Upper lobe of left lung (tissue), 6 donors: Measurements from ENCODE around the gene ECHDC1. TPM values are rescaled to one million over a fixed set of nuclear protein-coding genes. Genes with fewer than 3 reads are reported as not detected.

ENCODE experiments used
- ATAC-seq, 2 donors: fragments of 200-7000 bp; cut with Tn5 transposase; one replicate each; pipeline ENCODE4 v1.9.1; 2022; ENCODE audit warnings: mild to moderate bottlenecking in 2 of 2, moderate library complexity in 2 of 2; ENCODE audit not compliant: low FRiP score in 2 of 2
- DNase-seq, 2 donors: peaks; one replicate each; pipeline ENCODE4 v3.0.0-alpha.2; 2019 to 2020
- H3K27ac ChIP-seq, 4 donors: fragments of 200-600 bp; sonication (generic); one replicate each; pipeline ENCODE4 v1.5.1; 2016 to 2019
- H3K27me3 ChIP-seq, 4 donors: fragments of 200-600 bp; sonication (generic); one replicate each; pipeline ENCODE4 v1.5.1; 2017 to 2019
- H3K36me3 ChIP-seq, 4 donors: fragments of 200-600 bp; sonication (generic); one replicate each; pipeline ENCODE4 v1.5.1; 2016 to 2019
- H3K4me1 ChIP-seq, 4 donors: fragments of 200-600 bp; sonication (generic); one replicate each; pipeline ENCODE4 v1.5.1; 2018 to 2019
- H3K4me3 ChIP-seq, 4 donors: fragments of 200-600 bp; sonication (generic); one replicate each; pipeline ENCODE4 v1.5.1; 2017 to 2019; ENCODE audit warnings: mild to moderate bottlenecking in 2 of 4, moderate library complexity in 1 of 4
- H3K9me3 ChIP-seq, 4 donors: fragments of 200-600 bp; sonication (generic); one replicate each; pipeline ENCODE4 v1.5.1; 2018 to 2019
- CTCF ChIP-seq, 6 experiments: fragments of 450-650 bp in 4 of 6; fragments of 200-600 bp in 2 of 6; sonication (generic) in 2 of 6; IDR thresholded peaks; one replicate each; pipeline ENCODE4 v1.5.1; 2016 to 2019; ENCODE audit warnings: antibody characterized with exemption in 6 of 6
- EP300 ChIP-seq, 4 donors: sonication (generic); formaldehyde crosslinking; IDR thresholded peaks; one replicate each; pipeline ENCODE4 v1.5.1; 2017; ENCODE audit warnings: antibody characterized with exemption in 4 of 4, control low read depth in 2 of 4
- POLR2A ChIP-seq, 4 donors: fragments of 450-650 bp; IDR thresholded peaks; one replicate each; pipeline ENCODE4 v1.5.1; 2016 to 2017; ENCODE audit warnings: antibody characterized with exemption in 4 of 4, mild to moderate bottlenecking in 2 of 4
- POLR2AphosphoS5 ChIP-seq, 2 donors: sonication (generic); formaldehyde crosslinking; IDR thresholded peaks; one replicate each; pipeline ENCODE4 v1.5.1; 2017; ENCODE audit warnings: antibody characterized with exemption in 2 of 2
- WGBS, 2 donors: methylation state at CpG; one replicate each; pipeline ENCODE4 v1.1.5; 2017 to 2018; 5-methylcytosine and 5-hydroxymethylcytosine counted together
- total RNA-seq, 6 donors: library from RNA; depleted of rRNA in 4 of 6; stranded (reverse); fragments of >200 nt in 4 of 6; gene quantifications; one replicate each; pipeline versions ENCODE4 v1.1.0 to v1.2.1, GENCODE V29; 2016 to 2021
- donor health status: DM: no; HTN: no; CAD: no; lungs with moderate emphysema.
- donor health status: DM: no; HTN: yes; CAD: no; lungs with severe emphysema.

Gene ECHDC1
- total RNA-seq, 6 donors from 2014 or later: 70.5 to 146 (median 106) TPM

- 97 to 100% methylated on average over 1 of the region's 1 CpG for WGBS, 2 donors
- no peak overlapping the region for H3K4me3 ChIP-seq
- H3K27me3 ChIP-seq: no peaks in the 10 kb centered on the region
- DNase-seq (no peak), ATAC-seq (no peak)
- H3K27ac ChIP-seq: no peak overlapping the region
- no peak for TF ChIP-seq CTCF (IDR thresholded peaks at IDR 0.05)
- no peak for TF ChIP-seq POLR2A (IDR thresholded peaks at IDR 0.05)
- TF ChIP-seq POLR2AphosphoS5 (IDR thresholded peaks at IDR 0.05): no peak
- no peak for TF ChIP-seq EP300 (IDR thresholded peaks at IDR 0.05)
- H3K36me3 ChIP-seq: peaks cover 0 to 4% (median 0%) of the 10 kb centered on the region in 4 donors
- peaks cover 0 to 8% (median 0%) of the 10 kb centered on the region in 4 donors for H3K9me3 ChIP-seq
- peaks cover 21 to 29% (median 25%) of the 10 kb centered on the region in 4 donors for H3K4me1 ChIP-seq
Measured at GRCh38 chr6:127305741-127306140, 37.7 kb downstream of the ECHDC1 start.

- Histone ChIP-seq H3K9me3 (peaks cover 0 to 7% (median 0%) of the 10 kb centered on the region in 4 donors), H3K27me3 (no peaks in the 10 kb centered on the region), H3K4me1 (peaks cover 21 to 36% (median 31%) of the 10 kb centered on the region in 4 donors), H3K36me3 (no peaks in the 10 kb centered on the region), H3K27ac (peak overlapping the region in 1 of 4 donors; percentile 1), H3K4me3 (no peak overlapping the region)
- TF ChIP-seq POLR2AphosphoS5 (IDR thresholded peaks at IDR 0.05) (no peak), EP300 (IDR thresholded peaks at IDR 0.05) (no peak), CTCF (IDR thresholded peaks at IDR 0.05) (no peak), POLR2A (IDR thresholded peaks at IDR 0.05) (no peak)
- DNase-seq: no peak
- WGBS, 2 donors: 88 to 98% methylated on average over 3 of the region's 3 CpGs
- ATAC-seq: peak in 1 of 2 donors; percentile 34
Measured at GRCh38 chr6:127303917-127304316, 39.5 kb downstream of the ECHDC1 start.

- ATAC-seq (peak; percentile 57 to 89), DNase-seq (no peak)
- Histone ChIP-seq H3K27ac (no peak overlapping the region), H3K36me3 (no peaks in the 10 kb centered on the region), H3K27me3 (no peaks in the 10 kb centered on the region), H3K4me1 (peaks cover 21 to 36% (median 31%) of the 10 kb centered on the region in 4 donors), H3K4me3 (no peak overlapping the region), H3K9me3 (peaks cover 0 to under 1% (median 0%) of the 10 kb centered on the region in 4 donors)
- WGBS, 2 donors: 36 to 37% methylated on average over 6 of the region's 6 CpGs
- TF ChIP-seq POLR2A (IDR thresholded peaks at IDR 0.05) (no peak), CTCF (IDR thresholded peaks at IDR 0.05) (peak; percentile 43 to 71 (median 60)), EP300 (IDR thresholded peaks at IDR 0.05) (no peak), POLR2AphosphoS5 (IDR thresholded peaks at IDR 0.05) (no peak)
Measured at GRCh38 chr6:127302728-127303660, 40.4 kb downstream of the ECHDC1 start.

- WGBS, 2 donors: 52 to 55% methylated on average over 6 of the region's 6 CpGs
- TF ChIP-seq EP300 (IDR thresholded peaks at IDR 0.05): no peak
- TF ChIP-seq CTCF (IDR thresholded peaks at IDR 0.05): no peak
- TF ChIP-seq POLR2AphosphoS5 (IDR thresholded peaks at IDR 0.05): no peak
- TF ChIP-seq POLR2A (IDR thresholded peaks at IDR 0.05): no peak
- no peak for ATAC-seq
- H3K4me3 ChIP-seq: no peak overlapping the region
- H3K27ac ChIP-seq: no peak overlapping the region
- DNase-seq: no peak
- no peaks in the 10 kb centered on the region for H3K9me3 ChIP-seq
- peaks cover 0 to 3% (median 0%) of the 10 kb centered on the region in 4 donors for H3K36me3 ChIP-seq
- peaks cover 21 to 36% (median 31%) of the 10 kb centered on the region in 4 donors for H3K4me1 ChIP-seq
- no peaks in the 10 kb centered on the region for H3K27me3 ChIP-seq
Measured at GRCh38 chr6:127301199-127301700, 42.2 kb downstream of the ECHDC1 start.
